Progenitor cell of endocrine pancreas (in vitro differentiated cells): ENCODE measurements around the gene DNAAF8. TPM values are rescaled to one million over a fixed set of nuclear protein-coding genes. Genes with fewer than 3 reads are reported as not detected.

Experiments
- DNase-seq: peaks from one replicate; pipeline ENCODE4 v3.0.0; 2021; ENCODE audit warnings: low spot score; ENCODE audit not compliant: unreplicated experiment
- H3K27ac Mint-ChIP-seq: 2 replicates; pipeline ENCODE4 v1.8.0; 2021; ENCODE audit warnings: mild to moderate bottlenecking, moderate library complexity, mixed read lengths
- H3K27me3 Mint-ChIP-seq: 2 replicates; pipeline ENCODE4 v1.8.0; 2021; ENCODE audit warnings: mixed read lengths
- H3K36me3 Mint-ChIP-seq: 2 replicates; pipeline ENCODE4 v1.8.0; 2022; ENCODE audit warnings: mixed read lengths; ENCODE audit not compliant: insufficient read depth
- H3K4me1 Mint-ChIP-seq: 2 replicates; pipeline ENCODE4 v1.8.0; 2021; ENCODE audit warnings: low read depth, mixed read lengths
- H3K4me3 Mint-ChIP-seq: 2 replicates; pipeline ENCODE4 v1.8.0; 2021; ENCODE audit warnings: low read depth, mild to moderate bottlenecking, moderate library complexity, mixed read lengths
- H3K9me3 Mint-ChIP-seq: 2 replicates; pipeline ENCODE4 v1.8.0; 2021; ENCODE audit warnings: low read depth, mixed read lengths
- total RNA-seq: library from RNA; stranded (reverse); gene quantifications from 2 replicates; pipeline ENCODE4 v1.2.1, GENCODE V29; 2021
- TF ChIP-seq, protein P1 (sequence below): fragments of 200-600 bp; sonication (generic); IDR thresholded peaks from one replicate; pipeline ENCODE4 v1.5.0; 2021; ENCODE audit warnings: antibody characterized with exemption, mild to moderate bottlenecking; ENCODE audit not compliant: unreplicated experiment

Gene DNAAF8
- total RNA-seq, 1 donor from 2014 or later, result 1.1 TPM

GRCh38 chr16:4767872-4768548 lies 33.7 kb downstream of the DNAAF8 start:
- Mint-ChIP-seq H3K27ac (peak overlapping the region; percentile 93), H3K27me3 (no peaks in the 10 kb centered on the region), H3K4me3 (peak overlapping the region; percentile 76), H3K36me3 (no peaks in the 10 kb centered on the region), H3K4me1 (peaks cover 15% of the 10 kb centered on the region), H3K9me3 (no peaks in the 10 kb centered on the region)
- TF ChIP-seq, protein P1, sequence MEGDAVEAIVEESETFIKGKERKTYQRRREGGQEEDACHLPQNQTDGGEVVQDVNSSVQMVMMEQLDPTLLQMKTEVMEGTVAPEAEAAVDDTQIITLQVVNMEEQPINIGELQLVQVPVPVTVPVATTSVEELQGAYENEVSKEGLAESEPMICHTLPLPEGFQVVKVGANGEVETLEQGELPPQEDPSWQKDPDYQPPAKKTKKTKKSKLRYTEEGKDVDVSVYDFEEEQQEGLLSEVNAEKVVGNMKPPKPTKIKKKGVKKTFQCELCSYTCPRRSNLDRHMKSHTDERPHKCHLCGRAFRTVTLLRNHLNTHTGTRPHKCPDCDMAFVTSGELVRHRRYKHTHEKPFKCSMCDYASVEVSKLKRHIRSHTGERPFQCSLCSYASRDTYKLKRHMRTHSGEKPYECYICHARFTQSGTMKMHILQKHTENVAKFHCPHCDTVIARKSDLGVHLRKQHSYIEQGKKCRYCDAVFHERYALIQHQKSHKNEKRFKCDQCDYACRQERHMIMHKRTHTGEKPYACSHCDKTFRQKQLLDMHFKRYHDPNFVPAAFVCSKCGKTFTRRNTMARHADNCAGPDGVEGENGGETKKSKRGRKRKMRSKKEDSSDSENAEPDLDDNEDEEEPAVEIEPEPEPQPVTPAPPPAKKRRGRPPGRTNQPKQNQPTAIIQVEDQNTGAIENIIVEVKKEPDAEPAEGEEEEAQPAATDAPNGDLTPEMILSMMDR, result no peak
- no peak for DNase-seq

DNA sequence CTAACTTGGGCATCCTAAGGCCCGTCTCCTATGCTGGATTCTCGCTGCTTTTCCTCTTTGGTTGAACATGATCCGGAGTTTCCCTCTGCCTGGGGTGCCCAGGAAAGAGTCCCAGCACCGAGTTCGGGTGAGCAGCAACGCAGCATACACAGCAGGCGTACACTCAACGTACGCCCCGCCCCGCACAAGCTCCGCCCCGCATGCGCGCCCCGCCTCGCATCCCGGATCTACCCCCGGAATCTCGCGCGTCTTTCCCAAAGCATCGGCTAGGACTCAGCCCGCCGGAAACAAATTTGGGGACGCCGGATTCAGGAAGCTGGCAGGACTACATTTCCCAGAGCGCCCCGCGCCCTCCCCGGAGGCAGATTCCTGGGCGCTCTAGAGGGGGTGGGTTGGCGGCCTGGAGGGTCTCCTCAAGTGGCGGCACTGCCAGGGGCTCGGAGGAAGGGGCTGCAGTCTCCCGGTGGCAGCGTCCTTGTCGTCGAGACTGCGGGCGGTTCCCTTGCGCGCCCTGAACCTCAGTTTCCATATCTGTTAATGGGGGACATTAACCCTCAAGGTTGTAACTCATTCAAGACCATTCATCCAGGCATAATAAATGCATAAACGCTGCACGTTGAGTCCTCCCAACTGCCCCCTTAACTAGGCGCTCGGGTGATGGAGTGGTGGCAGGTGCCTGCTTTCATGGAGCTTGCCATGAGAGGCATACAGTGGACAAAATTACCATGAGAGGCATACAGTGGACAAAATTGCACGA lies 34.4 kb downstream of the DNAAF8 start:
- Mint-ChIP-seq H3K27ac (peak overlapping the region; percentile 93), H3K4me1 (peaks cover 15% of the 10 kb centered on the region), H3K9me3 (no peaks in the 10 kb centered on the region), H3K4me3 (peak overlapping the region; percentile 76), H3K36me3 (no peaks in the 10 kb centered on the region), H3K27me3 (no peaks in the 10 kb centered on the region)
- TF ChIP-seq, protein P1, result no peak
- DNase-seq, result peak; percentile 90

DNA sequence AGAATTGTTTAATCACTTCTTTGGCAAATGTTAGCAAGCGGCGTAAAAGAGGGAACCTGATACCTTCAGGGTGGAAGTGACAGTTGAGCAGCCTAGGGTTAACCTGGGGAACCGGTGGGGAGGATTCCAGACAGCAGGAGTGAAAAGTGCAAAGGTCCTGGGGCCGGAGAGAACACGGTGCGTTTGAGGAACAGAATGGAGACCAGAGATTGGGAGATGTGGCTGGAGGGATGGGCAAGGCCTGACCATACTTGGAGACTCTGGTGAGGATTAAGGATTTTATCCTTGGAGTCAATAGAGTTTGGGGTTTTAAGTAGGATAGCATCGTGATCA lies 34.9 kb downstream of the DNAAF8 start:
- Mint-ChIP-seq H3K27ac (no peak overlapping the region), H3K4me3 (peak overlapping the region; percentile 76), H3K27me3 (no peaks in the 10 kb centered on the region), H3K4me1 (peaks cover 17% of the 10 kb centered on the region), H3K9me3 (no peaks in the 10 kb centered on the region), H3K36me3 (no peaks in the 10 kb centered on the region)
- no peak for DNase-seq
- TF ChIP-seq, protein P1, result no peak

DNA sequence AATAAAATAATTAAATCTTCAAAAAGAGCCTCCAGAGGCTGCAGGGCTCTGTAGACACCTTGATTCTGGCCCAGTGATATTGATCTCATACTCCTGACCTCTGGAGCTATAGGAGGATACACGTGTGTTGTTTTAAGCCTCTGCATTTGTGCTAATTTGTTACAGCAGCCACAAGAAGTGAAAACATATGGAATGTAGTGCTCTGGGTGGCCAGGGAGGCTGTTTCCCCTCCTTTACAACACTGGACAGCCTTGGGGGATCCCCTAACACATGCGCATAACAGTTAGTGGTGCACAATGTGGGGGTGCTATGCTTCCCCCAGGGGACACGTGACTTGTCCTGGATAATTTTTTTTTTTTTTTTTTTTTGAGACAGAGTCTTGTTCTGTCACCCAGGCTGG lies 37.3 kb downstream of the DNAAF8 start:
- TF ChIP-seq, protein P1, result no peak
- Mint-ChIP-seq H3K27ac (no peak overlapping the region), H3K9me3 (no peaks in the 10 kb centered on the region), H3K4me3 (no peak overlapping the region), H3K27me3 (no peaks in the 10 kb centered on the region), H3K36me3 (no peaks in the 10 kb centered on the region), H3K4me1 (peaks cover 10% of the 10 kb centered on the region)
- DNase-seq, result no peak

GRCh38 chr16:4772351-4772750 lies 38.0 kb downstream of the DNAAF8 start:
- no peak overlapping the region for H3K27ac Mint-ChIP-seq
- H3K27me3 Mint-ChIP-seq, result no peaks in the 10 kb centered on the region
- H3K36me3 Mint-ChIP-seq, result no peaks in the 10 kb centered on the region
- DNase-seq, result no peak
- H3K4me3 Mint-ChIP-seq, result no peak overlapping the region
- peaks cover 8% of the 10 kb centered on the region for H3K4me1 Mint-ChIP-seq
- TF ChIP-seq, protein P1, result no peak
- H3K9me3 Mint-ChIP-seq, result no peaks in the 10 kb centered on the region
